Panc1 (cell line): ENCODE data around the gene OXCT1. TPM values are rescaled to one million over a fixed set of nuclear protein-coding genes. Genes with fewer than 3 reads are reported as not detected.

Source experiments
- ATAC-seq: fragments of 200-7000 bp; cut with Tn5 transposase; 2 replicates; pipeline ENCODE4 v1.9.1; 2020; ENCODE audit warnings: mild to moderate bottlenecking, moderate library complexity
- BruUV-seq: library from RNA; stranded (reverse); fragments of 400-500 nt; replicated peaks from 2 replicates; lab custom pipeline; 2021; lab: Mats Ljungman, UMichigan
- CTCF ChIA-PET: fragments of 300-600 bp; sonication (Branson Sonifier 250); formaldehyde crosslinking; loops from one replicate; lab custom pipeline; 2022; ENCODE audit warnings: antibody characterized with exemption; lab: Charles Lee
- POLR2A ChIA-PET: fragments of 300-600 bp; sonication (Branson Sonifier 250); formaldehyde crosslinking; loops from one replicate; lab custom pipeline; 2022; ENCODE audit warnings: antibody characterized with exemption; lab: Charles Lee
- DNase-seq: peaks from one replicate; pipeline ENCODE4 v3.0.0-alpha.2; 2010; ENCODE audit warnings: low read depth, low spot score
- H3K27ac ChIP-seq: 2 replicates; pipeline ENCODE4 v1.5.1; 2011; ENCODE audit warnings: mild to moderate bottlenecking, low read length, inconsistent platforms
- H3K27me3 ChIP-seq: fragments of 200-500 bp; sonication (Bioruptor generic); 2 replicates; pipeline ENCODE4 v1.6.0; 2014; ENCODE audit warnings: low read length, inconsistent platforms; ENCODE audit not compliant: control insufficient read depth, insufficient read depth
- H3K36me3 ChIP-seq: fragments of 200-500 bp; sonication (Bioruptor generic); 2 replicates; pipeline ENCODE4 v1.5.1; 2014; ENCODE audit warnings: inconsistent platforms, mild to moderate bottlenecking, low read length, moderate library complexity; ENCODE audit not compliant: control insufficient read depth, insufficient read depth
- H3K4me1 ChIP-seq: 2 replicates; pipeline ENCODE4 v1.5.1; 2011; ENCODE audit warnings: inconsistent platforms, mild to moderate bottlenecking, low read length, moderate library complexity; ENCODE audit not compliant: control insufficient read depth, insufficient read depth
- H3K4me3 ChIP-seq, 2 experiments: 2 replicates each; pipeline ENCODE4 v1.5.1; 2011 to 2012; ENCODE audit warnings: low read depth in 2 of 2, low read length in 2 of 2, mild to moderate bottlenecking in 2 of 2, inconsistent platforms in 1 of 2, moderate library complexity in 1 of 2
- H3K9me3 ChIP-seq: fragments of 200-500 bp; sonication (Bioruptor generic); 2 replicates; pipeline ENCODE4 v1.5.1; 2014; ENCODE audit warnings: low read depth, mild to moderate bottlenecking, inconsistent platforms, low read length, moderate library complexity; ENCODE audit not compliant: control insufficient read depth, insufficient read depth
- POLR2AphosphoS5 ChIP-seq: IDR thresholded peaks from 2 replicates; pipeline ENCODE4 v1.6.1; 2012; ENCODE audit warnings: mild to moderate bottlenecking, low read depth, low read length, moderate library complexity
- TCF7L2 ChIP-seq: IDR thresholded peaks from 2 replicates; pipeline ENCODE4 v1.6.1; 2011; ENCODE audit warnings: mild to moderate bottlenecking, low read depth, low read length, inconsistent platforms
- in situ Hi-C: cut with HindIII; loops from 2 replicates; pipeline ENCODE4 v1.10.0; 2016; ENCODE audit warnings: low sequenced_read_pairs, low pct_unique_long_range_greater_than_20kb
- intact Hi-C: fragments of 100-400 bp; cut with micrococcal nuclease; formaldehyde crosslinking; loops from one replicate; pipeline ENCODE4 v1.10.0; 2022; ENCODE audit not compliant: unreplicated experiment
- total RNA-seq: library from RNA; stranded (reverse); gene quantifications from one replicate; pipeline ENCODE4 v1.2.1, GENCODE V29; 2021; ENCODE audit not compliant: unreplicated experiment
- TF ChIP-seq, protein P1 (sequence below), 2 experiments: IDR thresholded peaks; 2 replicates each; pipeline ENCODE4 v1.6.1; 2011 to 2012; ENCODE audit warnings: low read depth in 2 of 2, control low read depth in 1 of 2, low read length in 1 of 2, mild to moderate bottlenecking in 1 of 2, moderate library complexity in 1 of 2; ENCODE audit not compliant: insufficient read depth in 1 of 2
- TF ChIP-seq, protein P2 (sequence below): fragments of 450-650 bp; IDR thresholded peaks from 2 replicates; pipeline ENCODE4 v1.5.1; 2017; ENCODE audit warnings: mild to moderate bottlenecking

The OXCT1 gene
- total RNA-seq, 1 experiment from 2014 or later, result 10.5 TPM

DNA sequence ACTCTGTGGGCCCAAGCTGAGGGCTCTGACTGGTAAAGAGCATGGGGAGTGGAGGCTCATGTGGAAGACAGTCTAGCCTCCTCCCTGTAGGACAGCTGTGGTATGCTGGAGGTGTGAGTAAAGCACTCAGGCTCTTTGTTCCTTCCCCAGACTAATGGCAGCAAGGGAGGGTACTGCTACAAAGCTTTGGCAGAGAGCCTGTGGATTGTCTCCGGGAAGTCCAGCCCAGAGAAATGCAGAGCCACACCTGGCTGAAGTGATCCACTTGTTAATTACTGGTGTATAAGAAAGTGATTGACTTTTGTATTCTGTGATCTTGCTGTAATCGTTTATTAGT lies 161.7 kb downstream of the OXCT1 start:
- CTCF ChIA-PET, result no interaction called here
- DNase-seq (no peak), ATAC-seq (no peak)
- Histone ChIP-seq H3K4me1 (no peaks in the 10 kb centered on the region), H3K36me3 (no peaks in the 10 kb centered on the region), H3K9me3 (no peaks in the 10 kb centered on the region), H3K27ac (no peak overlapping the region), H3K4me3 (no peak overlapping the region), H3K27me3 (no peaks in the 10 kb centered on the region)
- intact Hi-C loops (loop anchor here (2.0 kb wide), 1 partner anchor 134 kb away; no protein-coding TSS in a partner anchor), in situ Hi-C loops (no loop called here)
- TF ChIP-seq, protein P1, sequence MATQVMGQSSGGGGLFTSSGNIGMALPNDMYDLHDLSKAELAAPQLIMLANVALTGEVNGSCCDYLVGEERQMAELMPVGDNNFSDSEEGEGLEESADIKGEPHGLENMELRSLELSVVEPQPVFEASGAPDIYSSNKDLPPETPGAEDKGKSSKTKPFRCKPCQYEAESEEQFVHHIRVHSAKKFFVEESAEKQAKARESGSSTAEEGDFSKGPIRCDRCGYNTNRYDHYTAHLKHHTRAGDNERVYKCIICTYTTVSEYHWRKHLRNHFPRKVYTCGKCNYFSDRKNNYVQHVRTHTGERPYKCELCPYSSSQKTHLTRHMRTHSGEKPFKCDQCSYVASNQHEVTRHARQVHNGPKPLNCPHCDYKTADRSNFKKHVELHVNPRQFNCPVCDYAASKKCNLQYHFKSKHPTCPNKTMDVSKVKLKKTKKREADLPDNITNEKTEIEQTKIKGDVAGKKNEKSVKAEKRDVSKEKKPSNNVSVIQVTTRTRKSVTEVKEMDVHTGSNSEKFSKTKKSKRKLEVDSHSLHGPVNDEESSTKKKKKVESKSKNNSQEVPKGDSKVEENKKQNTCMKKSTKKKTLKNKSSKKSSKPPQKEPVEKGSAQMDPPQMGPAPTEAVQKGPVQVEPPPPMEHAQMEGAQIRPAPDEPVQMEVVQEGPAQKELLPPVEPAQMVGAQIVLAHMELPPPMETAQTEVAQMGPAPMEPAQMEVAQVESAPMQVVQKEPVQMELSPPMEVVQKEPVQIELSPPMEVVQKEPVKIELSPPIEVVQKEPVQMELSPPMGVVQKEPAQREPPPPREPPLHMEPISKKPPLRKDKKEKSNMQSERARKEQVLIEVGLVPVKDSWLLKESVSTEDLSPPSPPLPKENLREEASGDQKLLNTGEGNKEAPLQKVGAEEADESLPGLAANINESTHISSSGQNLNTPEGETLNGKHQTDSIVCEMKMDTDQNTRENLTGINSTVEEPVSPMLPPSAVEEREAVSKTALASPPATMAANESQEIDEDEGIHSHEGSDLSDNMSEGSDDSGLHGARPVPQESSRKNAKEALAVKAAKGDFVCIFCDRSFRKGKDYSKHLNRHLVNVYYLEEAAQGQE (IDR thresholded peaks at IDR 0.05; ENCODE audit: insufficient read depth in 1 of 2, low read depth in 2 of 2, low read length in 1 of 2), result no peak
- TF ChIP-seq, protein P2, sequence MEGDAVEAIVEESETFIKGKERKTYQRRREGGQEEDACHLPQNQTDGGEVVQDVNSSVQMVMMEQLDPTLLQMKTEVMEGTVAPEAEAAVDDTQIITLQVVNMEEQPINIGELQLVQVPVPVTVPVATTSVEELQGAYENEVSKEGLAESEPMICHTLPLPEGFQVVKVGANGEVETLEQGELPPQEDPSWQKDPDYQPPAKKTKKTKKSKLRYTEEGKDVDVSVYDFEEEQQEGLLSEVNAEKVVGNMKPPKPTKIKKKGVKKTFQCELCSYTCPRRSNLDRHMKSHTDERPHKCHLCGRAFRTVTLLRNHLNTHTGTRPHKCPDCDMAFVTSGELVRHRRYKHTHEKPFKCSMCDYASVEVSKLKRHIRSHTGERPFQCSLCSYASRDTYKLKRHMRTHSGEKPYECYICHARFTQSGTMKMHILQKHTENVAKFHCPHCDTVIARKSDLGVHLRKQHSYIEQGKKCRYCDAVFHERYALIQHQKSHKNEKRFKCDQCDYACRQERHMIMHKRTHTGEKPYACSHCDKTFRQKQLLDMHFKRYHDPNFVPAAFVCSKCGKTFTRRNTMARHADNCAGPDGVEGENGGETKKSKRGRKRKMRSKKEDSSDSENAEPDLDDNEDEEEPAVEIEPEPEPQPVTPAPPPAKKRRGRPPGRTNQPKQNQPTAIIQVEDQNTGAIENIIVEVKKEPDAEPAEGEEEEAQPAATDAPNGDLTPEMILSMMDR, result no peak
- TF ChIP-seq TCF7L2, result no peak
- POLR2A ChIA-PET, result no interaction called here
- BruUV-seq, result no TSS peak

DNA sequence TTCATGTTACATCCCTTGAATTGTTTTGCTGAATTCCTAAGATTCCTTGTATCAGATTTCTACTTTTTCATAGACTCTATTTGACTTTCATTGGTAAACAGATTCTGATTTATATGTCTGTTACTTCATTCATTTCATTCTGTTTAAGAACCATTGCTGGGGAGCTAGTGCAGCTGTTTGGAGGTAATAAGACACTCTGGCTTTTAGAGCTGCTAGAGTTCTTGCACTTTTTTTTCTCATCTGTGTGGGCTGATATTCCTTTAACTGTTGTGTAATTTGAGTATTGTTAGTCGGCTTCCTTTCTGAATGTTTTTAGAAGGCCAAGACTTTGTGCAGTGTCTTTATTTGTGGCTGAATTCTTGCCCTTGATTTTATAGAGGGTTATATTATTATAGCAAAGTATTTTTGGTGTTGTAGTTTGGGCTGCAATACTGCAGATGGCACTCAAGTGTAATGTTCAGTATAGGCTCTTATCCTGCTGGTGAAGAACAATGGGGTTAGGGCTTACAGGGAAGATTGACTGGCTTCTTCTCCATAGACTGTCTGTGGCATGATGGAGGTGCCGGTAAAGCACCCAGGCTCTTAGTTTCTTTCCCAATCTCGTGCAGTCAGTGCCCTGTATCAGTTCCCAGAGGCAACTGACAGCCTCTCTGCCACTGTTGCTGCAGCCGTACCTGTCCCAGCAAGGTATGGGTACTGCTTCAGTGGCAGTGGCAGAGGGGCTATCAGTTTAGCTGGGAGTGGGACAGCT lies 162.2 kb downstream of the OXCT1 start:
- Histone ChIP-seq H3K9me3 (no peaks in the 10 kb centered on the region), H3K27me3 (no peaks in the 10 kb centered on the region), H3K27ac (no peak overlapping the region), H3K4me3 (no peak overlapping the region), H3K4me1 (no peaks in the 10 kb centered on the region), H3K36me3 (no peaks in the 10 kb centered on the region)
- intact Hi-C loops (loop anchor here (2.0 kb wide), 1 partner anchor 135 kb away; no protein-coding TSS in a partner anchor), in situ Hi-C loops (no loop called here)
- no TSS peak for BruUV-seq
- ChIA-PET POLR2A (no interaction called here), CTCF (interaction anchor here (0.7 kb wide), 1 partner anchor 133 kb away, joined by 3 read pairs; no protein-coding TSS in a partner anchor)
- peak; percentile 17 for DNase-seq
- ATAC-seq, result peak; percentile 65; the same call in 1 of the 2 replicates
- TF ChIP-seq, protein P1 (IDR thresholded peaks at IDR 0.05; ENCODE audit: insufficient read depth in 1 of 2, low read depth in 2 of 2, low read length in 1 of 2), result no peak
- TF ChIP-seq, protein P2, result peak; percentile 26; the same call in 1 of the 2 replicates
- TF ChIP-seq POLR2AphosphoS5, result no peak
- TF ChIP-seq TCF7L2, result no peak
